Lung (tissue), 5 donors: Measurements from ENCODE around the gene ACTA1. TPM values are rescaled to one million over a fixed set of nuclear protein-coding genes. Genes with fewer than 3 reads are reported as not detected.

Experiments
- polyA plus RNA-seq, 2 donors: library from polyadenylated mRNA; stranded (reverse); fragments of 200-250 nt; gene quantifications; one replicate each; pipeline ENCODE4 v1.2.1, GENCODE V29; 2013
- small RNA-seq: library from RNA; depleted of rRNA; stranded (forward); fragments of <200 nt; gene quantifications from one replicate; pipeline ENCODE3, GENCODE V24; 2014; ENCODE audit warnings: low replicate concordance
- total RNA-seq, 2 donors: library from RNA; depleted of rRNA in 1 of 2; stranded (reverse); fragments of >200 nt in 1 of 2; gene quantifications; one replicate each; pipeline ENCODE4 v1.2.1, GENCODE V29; 2014 to 2021
- donor health status: Bipolar disorder and iron deficiency.
- donor health status: healthy.
- donor health status: DM: yes; HTN: yes; CAD: no.

The ACTA1 gene
- total and polyA plus RNA-seq, 4 donors, result 0.33 to 1.4 (median 0.77) TPM

Small RNAs within 50 kb of the gene (small RNA-seq; reads per million reads assigned to genes)
- gene RN7SKP276 (not detected), gene RNU6-180P (not detected)

Other genes starting within 250 kb of the ACTA1 start
- gene RAB4A, start 163.0 kb downstream of the ACTA1 start, total RNA-seq, result 10 to 100 TPM; 32.3 to 54.4 TPM
- 10 to 100 TPM; 20.2 to 20.7 TPM for gene RAB4A, start 163.0 kb downstream of the ACTA1 start, polyA plus RNA-seq
- gene CCSAP, start 91.0 kb downstream of the ACTA1 start, total RNA-seq, result 10 to 100 TPM in 1 of 2 donors, 1 to 10 TPM in 1; 5.3 to 11.1 TPM
- gene CCSAP, start 91.0 kb downstream of the ACTA1 start, polyA plus RNA-seq, result 1 to 10 TPM; 1.6 to 3.8 TPM
- gene NUP133, start 74.2 kb upstream of the ACTA1 start, total RNA-seq, result 10 to 100 TPM; 36.2 to 57.6 TPM
- 10 to 100 TPM; 12.9 to 14.4 TPM for gene NUP133, start 74.2 kb upstream of the ACTA1 start, polyA plus RNA-seq
- 10 to 100 TPM; 20.5 to 23.5 TPM for gene ABCB10, start 124.6 kb upstream of the ACTA1 start, total RNA-seq
- 1 to 10 TPM; 6.5 to 7.8 TPM for gene ABCB10, start 124.6 kb upstream of the ACTA1 start, polyA plus RNA-seq
- gene TAF5L, start 192.0 kb upstream of the ACTA1 start, total RNA-seq, result 10 to 100 TPM; 16.2 to 24.3 TPM
- gene TAF5L, start 192.0 kb upstream of the ACTA1 start, polyA plus RNA-seq, result 10 to 100 TPM in 1 of 2 donors, 1 to 10 TPM in 1; 7.7 to 13.3 TPM
- 10 to 100 TPM in 1 of 2 donors, 1 to 10 TPM in 1; 7.1 to 10.9 TPM for gene URB2, start 192.2 kb upstream of the ACTA1 start, total RNA-seq
- 1 to 10 TPM; 2.6 to 5.0 TPM for gene URB2, start 192.2 kb upstream of the ACTA1 start, polyA plus RNA-seq